Endothelial cell of umbilical vein (primary cell): ENCODE measurements around the gene ATP2B2.

Experiments
- CTCF ChIP-seq, 2 donors: IDR thresholded peaks; 1 replicate in 1 of 2; 2 replicates in 1 of 2; pipeline ENCODE4 v1.5.1; 2011; ENCODE audit warnings: low read length in 2 of 2, mild to moderate bottlenecking in 2 of 2, moderate library complexity in 2 of 2, control low read depth in 1 of 2, inconsistent platforms in 1 of 2, low read depth in 1 of 2; ENCODE audit not compliant: insufficient read depth in 1 of 2; ENCODE audit errors: extremely low read depth in 1 of 2
- EZH2 ChIP-seq: IDR thresholded peaks from 2 replicates; pipeline ENCODE4 v1.6.1; 2012; ENCODE audit warnings: borderline replicate concordance, low read depth, mild to moderate bottlenecking, moderate library complexity, low read length, inconsistent platforms; ENCODE audit not compliant: severe bottlenecking
- POLR2A ChIP-seq: IDR thresholded peaks from 2 replicates; pipeline ENCODE4 v1.6.1; 2012; ENCODE audit warnings: low read depth, mild to moderate bottlenecking, control low read depth, low read length
- POLR2AphosphoS5 ChIP-seq: IDR thresholded peaks from 2 replicates; pipeline ENCODE4 v1.6.1; 2012; ENCODE audit warnings: low read depth, mild to moderate bottlenecking, control low read depth, low read length, moderate library complexity; ENCODE audit not compliant: insufficient read depth
- TF ChIP-seq, protein P1 (sequence below): IDR thresholded peaks from 2 replicates; pipeline ENCODE4 v1.6.1; 2011; ENCODE audit not compliant: insufficient read depth, insufficient read length

GRCh38 chr3:10548992-10549391 is 43.6 kb upstream of the ATP2B2 start:
- TF ChIP-seq POLR2AphosphoS5 = no peak
- TF ChIP-seq, protein P1, sequence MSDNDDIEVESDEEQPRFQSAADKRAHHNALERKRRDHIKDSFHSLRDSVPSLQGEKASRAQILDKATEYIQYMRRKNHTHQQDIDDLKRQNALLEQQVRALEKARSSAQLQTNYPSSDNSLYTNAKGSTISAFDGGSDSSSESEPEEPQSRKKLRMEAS = no peak
- TF ChIP-seq CTCF (IDR thresholded peaks at IDR 0.05; ENCODE audit: extremely low read depth in 1 of 2, insufficient read depth in 1 of 2, low read depth in 1 of 2, low read length in 2 of 2) = no peak
- TF ChIP-seq EZH2 = no peak
- no peak for TF ChIP-seq POLR2A
